Stimulated activated CD8-positive, alpha-beta memory T cell treated with anti-CD3 and anti-CD28 coated beads, Interleukin-4, amount 100 ng/mL, for 24 hours (primary cell): ENCODE measurements around the gene PDCD1LG2.

Experiments
- DNase-seq: peaks from one replicate; pipeline ENCODE4 v3.0.0-alpha.2; 2020; ENCODE audit warnings: low read depth

Gene PDCD1LG2

GRCh38 chr9:5531101-5531882, 21.0 kb downstream of the PDCD1LG2 start:
- no peak for DNase-seq

GRCh38 chr9:5532306-5532705, 22.0 kb downstream of the PDCD1LG2 start:
- no peak for DNase-seq

GRCh38 chr9:5532790-5533189, 22.5 kb downstream of the PDCD1LG2 start:
- DNase-seq, result no peak

- DNase-seq, result no peak
These were observed 26.4 kb downstream of the PDCD1LG2 start for GRCh38 chr9:5536684-5537083.

GRCh38 chr9:5543875-5544702, 33.8 kb downstream of the PDCD1LG2 start:
- no peak for DNase-seq

- no peak for DNase-seq
These were observed 39.6 kb downstream of the PDCD1LG2 start for GRCh38 chr9:5549658-5550650.

GRCh38 chr9:5551368-5552150, 41.2 kb downstream of the PDCD1LG2 start:
- no peak for DNase-seq

GRCh38 chr9:5552301-5552700, 42.0 kb downstream of the PDCD1LG2 start:
- DNase-seq, result no peak

- no peak for DNase-seq
These were observed 42.9 kb downstream of the PDCD1LG2 start for GRCh38 chr9:5553211-5553610.

- no peak for DNase-seq
These were observed 43.9 kb downstream of the PDCD1LG2 start for GRCh38 chr9:5554254-5554653.

- DNase-seq, result no peak
These were observed 45.9 kb downstream of the PDCD1LG2 start for GRCh38 chr9:5556101-5556705.

GRCh38 chr9:5557606-5558587, 47.6 kb downstream of the PDCD1LG2 start:
- peak; percentile 11 for DNase-seq

- DNase-seq, result no peak
These were observed 49.3 kb downstream of the PDCD1LG2 start for GRCh38 chr9:5559659-5560058.

GRCh38 chr9:5560443-5561100, 50.2 kb downstream of the PDCD1LG2 start:
- DNase-seq, result no peak

- no peak for DNase-seq
These were observed 51.6 kb downstream of the PDCD1LG2 start for GRCh38 chr9:5561828-5562488.

GRCh38 chr9:5562806-5563416, 52.6 kb downstream of the PDCD1LG2 start:
- no peak for DNase-seq

- DNase-seq, result no peak
These were observed 53.1 kb downstream of the PDCD1LG2 start for GRCh38 chr9:5563417-5563815.

GRCh38 chr9:5563886-5564285, 53.6 kb downstream of the PDCD1LG2 start:
- DNase-seq, result no peak
